HepG2 (cell line): ENCODE measurements around the gene RB1.
A peak's percentile ranks its signal among the peaks of the same experiment; 100 is the strongest.

Source experiments
- FOXK1 ChIP-seq: sonication (generic); formaldehyde crosslinking; IDR thresholded peaks from 2 replicates; pipeline ENCODE4 v1.4.0; 2020; ENCODE audit warnings: low read depth, missing genetic modification reagents, borderline replicate concordance
- FOXK2 ChIP-seq: fragments of 450-650 bp; IDR thresholded peaks from 2 replicates; pipeline ENCODE4 v1.6.1; 2016
- MBD4 ChIP-seq: IDR thresholded peaks from 2 replicates; pipeline ENCODE4 v1.6.1; 2012; ENCODE audit warnings: low read length, inconsistent platforms, borderline replicate concordance
- NCOA2 ChIP-seq: sonication (generic); formaldehyde crosslinking; IDR thresholded peaks from 2 replicates; pipeline ENCODE4 v1.8.0; 2022; ENCODE audit warnings: inconsistent platforms
- POLR2A ChIP-seq, 2 experiments: IDR thresholded peaks; 2 replicates each; pipeline ENCODE4 v1.6.1; 2011; ENCODE audit warnings: low read depth in 2 of 2, low read length in 2 of 2, mild to moderate bottlenecking in 1 of 2, moderate library complexity in 1 of 2; ENCODE audit not compliant: insufficient read depth in 1 of 2
- SMAD1 ChIP-seq: sonication (generic); formaldehyde crosslinking; IDR thresholded peaks from 2 replicates; pipeline ENCODE4 v1.4.0; 2020; ENCODE audit warnings: missing genetic modification reagents, low read depth, mild to moderate bottlenecking, borderline replicate concordance
- ZNF557 ChIP-seq: sonication (generic); formaldehyde crosslinking; IDR thresholded peaks from 2 replicates; pipeline ENCODE4 v1.4.0; 2020; ENCODE audit warnings: missing genetic modification reagents
- TF ChIP-seq, protein P1 (sequence below): sonication (generic); formaldehyde crosslinking; IDR thresholded peaks from 2 replicates; pipeline ENCODE4 v1.5.0; 2020; ENCODE audit warnings: mild to moderate bottlenecking, missing genetic modification reagents, moderate library complexity

DNA sequence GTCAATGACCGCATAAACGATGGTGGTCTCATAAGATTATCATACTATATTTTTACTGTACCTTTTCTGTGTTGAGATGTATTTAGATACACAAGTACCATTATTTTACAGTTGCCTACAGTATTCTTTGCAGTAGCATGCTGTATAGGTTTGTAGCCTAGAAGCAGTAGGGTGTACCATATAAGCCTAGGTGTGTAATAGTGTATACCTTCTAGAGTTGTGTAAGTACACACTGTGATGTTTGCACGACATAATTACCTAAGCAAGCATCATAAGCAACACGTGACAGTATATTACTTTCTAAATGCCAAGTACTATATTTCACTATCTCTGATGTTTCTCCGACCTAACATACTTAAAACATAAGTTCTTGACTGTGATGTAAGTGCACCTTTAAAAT is 106.6 kb downstream of the RB1 start:
- TF ChIP-seq ZNF557 (CRISPR knock-in tag) = no peak
- TF ChIP-seq, protein P1, sequence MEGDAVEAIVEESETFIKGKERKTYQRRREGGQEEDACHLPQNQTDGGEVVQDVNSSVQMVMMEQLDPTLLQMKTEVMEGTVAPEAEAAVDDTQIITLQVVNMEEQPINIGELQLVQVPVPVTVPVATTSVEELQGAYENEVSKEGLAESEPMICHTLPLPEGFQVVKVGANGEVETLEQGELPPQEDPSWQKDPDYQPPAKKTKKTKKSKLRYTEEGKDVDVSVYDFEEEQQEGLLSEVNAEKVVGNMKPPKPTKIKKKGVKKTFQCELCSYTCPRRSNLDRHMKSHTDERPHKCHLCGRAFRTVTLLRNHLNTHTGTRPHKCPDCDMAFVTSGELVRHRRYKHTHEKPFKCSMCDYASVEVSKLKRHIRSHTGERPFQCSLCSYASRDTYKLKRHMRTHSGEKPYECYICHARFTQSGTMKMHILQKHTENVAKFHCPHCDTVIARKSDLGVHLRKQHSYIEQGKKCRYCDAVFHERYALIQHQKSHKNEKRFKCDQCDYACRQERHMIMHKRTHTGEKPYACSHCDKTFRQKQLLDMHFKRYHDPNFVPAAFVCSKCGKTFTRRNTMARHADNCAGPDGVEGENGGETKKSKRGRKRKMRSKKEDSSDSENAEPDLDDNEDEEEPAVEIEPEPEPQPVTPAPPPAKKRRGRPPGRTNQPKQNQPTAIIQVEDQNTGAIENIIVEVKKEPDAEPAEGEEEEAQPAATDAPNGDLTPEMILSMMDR (CRISPR knock-in tag) = no peak
- TF ChIP-seq FOXK1 (CRISPR knock-in tag) = no peak
- TF ChIP-seq NCOA2 = no peak
- TF ChIP-seq SMAD1 (CRISPR knock-in tag) = no peak
- TF ChIP-seq MBD4 = peak; percentile 41; the same call in 1 of the 2 replicates
- TF ChIP-seq FOXK2 = no peak
- TF ChIP-seq POLR2A (IDR thresholded peaks at IDR 0.05; ENCODE audit: insufficient read depth in 1 of 2, low read depth in 2 of 2, low read length in 2 of 2) = no peak
